Measurements from ENCODE around the gene C1orf21.

GRCh38 chr1:184404727-184405027, 17.8 kb downstream of the C1orf21 start:
- TF ChIP-seq TCF4 (CRISPR knock-in tag; IDR thresholded peaks at IDR 0.05; ENCODE audit: borderline replicate concordance) (no peak), GLIS3 (CRISPR knock-in tag; IDR thresholded peaks at IDR 0.05) (no peak), RARB (CRISPR knock-in tag; IDR thresholded peaks at IDR 0.05) (no peak), POU6F1 (CRISPR knock-in tag; IDR thresholded peaks at IDR 0.05; ENCODE audit: borderline replicate concordance, low read depth) (no peak), ARNTL (CRISPR knock-in tag; IDR thresholded peaks at IDR 0.05; ENCODE audit: borderline replicate concordance, low read depth) (no peak), ZFP30 (CRISPR knock-in tag; IDR thresholded peaks at IDR 0.05) (no peak), CREB5 (CRISPR knock-in tag; IDR thresholded peaks at IDR 0.05; ENCODE audit: low read depth) (no peak), PATZ1 (CRISPR knock-in tag; IDR thresholded peaks at IDR 0.05; ENCODE audit: borderline replicate concordance) (no peak)
